IMR-90 (cell line): ENCODE data around the gene VIPR2. TPM values are rescaled to one million over a fixed set of nuclear protein-coding genes. Genes with fewer than 3 reads are reported as not detected.

Experiments
- ATAC-seq: fragments of 200-7000 bp; cut with Tn5 transposase; 2 replicates; pipeline ENCODE4 v1.9.1; 2020; ENCODE audit warnings: low read depth, mild to moderate bottlenecking, moderate library complexity
- BruUV-seq: library from RNA; stranded (reverse); fragments of 400-500 nt; replicated peaks from 2 replicates; lab custom pipeline; 2021; lab: Mats Ljungman, UMichigan
- CTCF ChIA-PET: fragments of 300-600 bp; formaldehyde crosslinking; extraction: SDS; loops from one replicate; lab custom pipeline; 2021; ENCODE audit warnings: antibody characterized with exemption; lab: Yijun Ruan, JAX
- POLR2A ChIA-PET: fragments of 300-600 bp; sonication (Branson Sonifier 250); formaldehyde crosslinking; loops from one replicate; lab custom pipeline; 2022; ENCODE audit warnings: antibody characterized with exemption; ENCODE audit not compliant: unreplicated experiment; lab: Charles Lee
- DNase-seq: peaks from one replicate; pipeline ENCODE4 v3.0.0; 2013
- H2AFZ ChIP-seq: replicated peaks from 2 replicates; pipeline ENCODE3; 2013; ENCODE audit warnings: low read length, mild to moderate bottlenecking; ENCODE audit not compliant: poor library complexity
- H2AK5ac ChIP-seq: 2 replicates; pipeline ENCODE4 v1.6.1; 2013; ENCODE audit warnings: low read depth, low read length, inconsistent platforms
- H2AK9ac ChIP-seq: replicated peaks from 2 replicates; pipeline ENCODE3; 2013; ENCODE audit warnings: mild to moderate bottlenecking, low read depth, low read length, moderate library complexity; ENCODE audit not compliant: poor library complexity
- H2BK120ac ChIP-seq: 2 replicates; pipeline ENCODE4 v1.6.1; 2013; ENCODE audit warnings: low read depth, low read length, inconsistent platforms
- H2BK15ac ChIP-seq: 3 replicates; pipeline ENCODE4 v1.6.1; 2013; ENCODE audit warnings: low read depth, low read length, inconsistent platforms
- H2BK20ac ChIP-seq: 2 replicates; pipeline ENCODE4 v1.6.1; 2013; ENCODE audit warnings: low read depth, mild to moderate bottlenecking, inconsistent platforms, low read length, moderate library complexity
- H2BK5ac ChIP-seq: 2 replicates; pipeline ENCODE4 v1.6.1; 2013; ENCODE audit warnings: mild to moderate bottlenecking, low read depth, low read length, inconsistent platforms; ENCODE audit not compliant: poor library complexity, severe bottlenecking
- H3K14ac ChIP-seq: replicated peaks from 2 replicates; pipeline ENCODE4 v1.6.1; 2013; ENCODE audit warnings: low read depth, low read length, inconsistent platforms
- H3K18ac ChIP-seq: 2 replicates; pipeline ENCODE4 v1.6.1; 2013; ENCODE audit warnings: low read depth, low read length, control low read depth
- H3K23ac ChIP-seq: 2 replicates; pipeline ENCODE4 v1.6.1; 2013; ENCODE audit warnings: low read depth, low read length, inconsistent platforms
- H3K27ac ChIP-seq: 2 replicates; pipeline ENCODE4 v1.5.1; 2013; ENCODE audit warnings: mild to moderate bottlenecking, control low read depth, low read length; ENCODE audit not compliant: insufficient read depth
- H3K27me3 ChIP-seq: 2 replicates; pipeline ENCODE4 v1.6.1; 2013; ENCODE audit warnings: low read length; ENCODE audit not compliant: control insufficient read depth, insufficient read depth
- H3K36me3 ChIP-seq: 2 replicates; pipeline ENCODE4 v1.6.1; 2013; ENCODE audit warnings: low read length, mixed read lengths; ENCODE audit not compliant: control insufficient read depth, insufficient read depth
- H3K4ac ChIP-seq: 2 replicates; pipeline ENCODE4 v1.6.1; 2013; ENCODE audit warnings: low read depth, low read length, inconsistent platforms
- H3K4me1 ChIP-seq: 2 replicates; pipeline ENCODE4 v1.6.1; 2013; ENCODE audit warnings: low read length, mixed read lengths; ENCODE audit not compliant: control insufficient read depth, insufficient read depth
- H3K4me2 ChIP-seq: 2 replicates; pipeline ENCODE4 v1.6.1; 2013; ENCODE audit warnings: low read depth, mild to moderate bottlenecking, control low read depth, low read length, moderate library complexity
- H3K4me3 ChIP-seq: 2 replicates; pipeline ENCODE4 v1.5.1; 2013; ENCODE audit warnings: low read depth, mild to moderate bottlenecking, control low read depth, low read length, moderate library complexity; ENCODE audit not compliant: insufficient read depth
- H3K56ac ChIP-seq: 2 replicates; pipeline ENCODE4 v1.6.1; 2013; ENCODE audit warnings: low read length, inconsistent platforms; ENCODE audit not compliant: insufficient read depth; ENCODE audit errors: extremely low read depth
- H3K79me1 ChIP-seq, 2 experiments: 2 replicates each; pipeline ENCODE4 v1.6.1; 2013; ENCODE audit warnings: low read length in 2 of 2, inconsistent platforms in 1 of 2, low read depth in 1 of 2
- H3K9ac ChIP-seq: 2 replicates; pipeline ENCODE4 v1.6.1; 2013; ENCODE audit warnings: low read depth, low read length, control low read depth
- H3K9me1 ChIP-seq: 2 replicates; pipeline ENCODE4 v1.6.1; 2013; ENCODE audit warnings: low read length, inconsistent platforms; ENCODE audit not compliant: insufficient read depth
- H3K9me3 ChIP-seq: 2 replicates; pipeline ENCODE4 v1.6.1; 2013; ENCODE audit warnings: low read length; ENCODE audit not compliant: control insufficient read depth, insufficient read depth
- H4K20me1 ChIP-seq: 2 replicates; pipeline ENCODE4 v1.6.1; 2013; ENCODE audit warnings: low read length, inconsistent platforms; ENCODE audit not compliant: insufficient read depth
- H4K5ac ChIP-seq: 2 replicates; pipeline ENCODE4 v1.6.1; 2013; ENCODE audit warnings: mild to moderate bottlenecking, low read depth, low read length, control low read depth
- H4K8ac ChIP-seq, 2 experiments: 2 replicates each; pipeline ENCODE4 v1.6.1; 2013; ENCODE audit warnings: low read depth in 2 of 2, low read length in 2 of 2, control low read depth in 1 of 2, inconsistent platforms in 1 of 2
- H4K91ac ChIP-seq: 2 replicates; pipeline ENCODE4 v1.6.1; 2013; ENCODE audit warnings: low read depth, low read length, inconsistent platforms; ENCODE audit not compliant: insufficient read depth
- BHLHE40 ChIP-seq: fragments of 150-350 bp; IDR thresholded peaks from 2 replicates; pipeline ENCODE4 v1.6.1; 2016; ENCODE audit warnings: mild to moderate bottlenecking, low read depth, low read length
- CEBPB ChIP-seq: IDR thresholded peaks from 2 replicates; pipeline ENCODE4 v1.6.1; 2012; ENCODE audit warnings: low read depth, low read length, improper control_type of control experiment
- CHD1 ChIP-seq: IDR thresholded peaks from 2 replicates; pipeline ENCODE4 v1.6.1; 2012; ENCODE audit warnings: low read depth, low read length, improper control_type of control experiment
- CTCF ChIP-seq: conservative IDR thresholded peaks from 2 replicates; pipeline ENCODE4 v1.5.1; 2012; ENCODE audit warnings: mild to moderate bottlenecking, low read depth, low read length, improper control_type of control experiment
- ELK1 ChIP-seq: fragments of 150-350 bp; IDR thresholded peaks from 2 replicates; pipeline ENCODE4 v1.6.1; 2016; ENCODE audit warnings: low read depth, mild to moderate bottlenecking, low read length, moderate library complexity, borderline replicate concordance
- FOS ChIP-seq: fragments of 150-350 bp; IDR thresholded peaks from 2 replicates; pipeline ENCODE4 v1.6.1; 2016; ENCODE audit warnings: low read depth, low read length
- MAFK ChIP-seq: IDR thresholded peaks from 2 replicates; pipeline ENCODE4 v1.6.1; 2012; ENCODE audit warnings: low read depth, low read length, improper control_type of control experiment
- MAZ ChIP-seq: IDR thresholded peaks from 2 replicates; pipeline ENCODE4 v1.6.1; 2012; ENCODE audit warnings: low read depth, mild to moderate bottlenecking, low read length, improper control_type of control experiment, moderate library complexity, borderline replicate concordance
- MXI1 ChIP-seq: IDR thresholded peaks from 2 replicates; pipeline ENCODE4 v1.6.1; 2012; ENCODE audit warnings: low read depth, mild to moderate bottlenecking, low read length, moderate library complexity, borderline replicate concordance
- NFE2L2 ChIP-seq: fragments of 150-350 bp; IDR thresholded peaks from 2 replicates; pipeline ENCODE4 v1.6.1; 2016; ENCODE audit warnings: low read depth, mild to moderate bottlenecking, low read length
- POLR2A ChIP-seq: IDR thresholded peaks from 2 replicates; pipeline ENCODE4 v1.6.1; 2012; ENCODE audit warnings: mild to moderate bottlenecking, low read depth, low read length
- RAD21 ChIP-seq: IDR thresholded peaks from 2 replicates; pipeline ENCODE4 v1.6.1; 2012; ENCODE audit warnings: low read length, improper control_type of control experiment
- RCOR1 ChIP-seq: IDR thresholded peaks from 2 replicates; pipeline ENCODE4 v1.6.1; 2012; ENCODE audit warnings: mild to moderate bottlenecking, low read length, improper control_type of control experiment; ENCODE audit not compliant: insufficient replicate concordance
- RFX5 ChIP-seq: IDR thresholded peaks from 2 replicates; pipeline ENCODE4 v1.8.0; 2012; ENCODE audit warnings: low read depth, mild to moderate bottlenecking, low read length, moderate library complexity
- SMC3 ChIP-seq: fragments of 150-350 bp; IDR thresholded peaks from 2 replicates; pipeline ENCODE4 v1.6.1; 2016; ENCODE audit warnings: low read depth, mild to moderate bottlenecking, antibody characterized with exemption, low read length, moderate library complexity
- USF2 ChIP-seq: fragments of 150-350 bp; IDR thresholded peaks from 2 replicates; pipeline ENCODE4 v1.6.1; 2017; ENCODE audit warnings: mild to moderate bottlenecking, antibody characterized with exemption, low read length, low read depth
- WGBS, 2 experiments: methylation state at CpG; one replicate each; pipeline versions ENCODE4 v1.1.5 to v1.1.7; 2013; ENCODE audit warnings: missing lambda C conversion rate in 2 of 2; ENCODE audit not compliant: insufficient read length in 1 of 2; ENCODE audit errors: extremely low coverage in 2 of 2; 5-methylcytosine and 5-hydroxymethylcytosine counted together
- dilution Hi-C: fragments of 300-500 bp; cut with HindIII; formaldehyde crosslinking; loops from one replicate; pipeline ENCODE4 v1.14.3; 2018; ENCODE audit warnings: low sequenced_read_pairs; ENCODE audit not compliant: unreplicated experiment
- in situ Hi-C: fragments of 300-500 bp; cut with MboI; formaldehyde crosslinking; loops from 3 replicates; pipeline ENCODE4 v1.14.3; 2019; ENCODE audit warnings: low sequenced_read_pairs, inconsistent platforms, mixed read lengths
- intact Hi-C: fragments of 100-400 bp; cut with micrococcal nuclease; formaldehyde crosslinking; loops from 2 replicates; pipeline ENCODE4 v1.10.0; 2022
- polyA plus RNA-seq, 3 experiments: library from polyadenylated mRNA; depleted of rRNA; stranded (reverse); fragments of >200 nt; gene quantifications; 2 replicates each; pipeline ENCODE4 v1.2.3, GENCODE V29; 2012; ENCODE audit warnings: low replicate concordance in 1 of 3
- total RNA-seq: library from RNA; depleted of rRNA; stranded (reverse); fragments of >200 nt; gene quantifications from 2 replicates; pipeline ENCODE4 v1.2.3, GENCODE V29; 2012

The VIPR2 gene
- total and polyA plus RNA-seq, 2 of the 4 experiments (the other 2 are of a cell fraction): not detected

- Histone ChIP-seq H2AK5ac (no peak overlapping the region), H3K36me3 (no peaks in the 10 kb centered on the region), H2BK20ac (no peak overlapping the region), H4K8ac (no peak overlapping the region), H3K56ac (no peak overlapping the region), H3K4me3 (no peak overlapping the region), H2AFZ (no peak overlapping the region), H3K79me1 (no peaks in the 10 kb centered on the region), H3K9me3 (peaks cover 34% of the 10 kb centered on the region), H3K4me2 (no peak overlapping the region), H2BK5ac (no peak overlapping the region), H3K9ac (no peak overlapping the region), H2BK15ac (no peak overlapping the region), H3K9me1 (no peaks in the 10 kb centered on the region), H4K5ac (no peak overlapping the region), H3K4ac (no peak overlapping the region), H3K23ac (no peak overlapping the region), H3K18ac (no peak overlapping the region), H2AK9ac (no peak overlapping the region), H4K20me1 (no peaks in the 10 kb centered on the region), H3K14ac (no peak overlapping the region), H3K4me1 (no peaks in the 10 kb centered on the region), H4K91ac (no peak overlapping the region), H3K27me3 (no peaks in the 10 kb centered on the region), H3K27ac (no peak overlapping the region), H2BK120ac (no peak overlapping the region)
- ChIA-PET CTCF (no interaction called here), POLR2A (interaction anchor here (0.6 kb wide), 1 partner anchor 1409 kb away, joined by 10 read pairs; no protein-coding TSS in a partner anchor)
- TF ChIP-seq CEBPB (no peak), NFE2L2 (no peak), USF2 (no peak), ELK1 (no peak), CHD1 (no peak), MXI1 (no peak), RFX5 (no peak), SMC3 (no peak), MAZ (no peak), POLR2A (no peak), FOS (no peak), BHLHE40 (no peak), MAFK (no peak), RAD21 (no peak), RCOR1 (no peak), CTCF (no peak)
- intact Hi-C loops (no loop called here), dilution Hi-C loops (no loop called here), in situ Hi-C loops (no loop called here)
- ATAC-seq (no peak), DNase-seq (no peak)
- 78% methylated on average over 6 of the region's 8 CpGs; no CpG with 5 or more reads in 1 of the 2 experiments for WGBS, 2 experiments
- BruUV-seq: no TSS peak
These were observed 6.6 kb upstream of the VIPR2 start for GRCh38 chr7:159151231-159151630.
